ENCODE measurements around the gene DLD.
"Not testable (repeated sequence)": the region's sequence is repeated elsewhere in the genome, so short reads cannot be mapped to it uniquely, and the experiment has no call there.

Gene DLD, protein sequence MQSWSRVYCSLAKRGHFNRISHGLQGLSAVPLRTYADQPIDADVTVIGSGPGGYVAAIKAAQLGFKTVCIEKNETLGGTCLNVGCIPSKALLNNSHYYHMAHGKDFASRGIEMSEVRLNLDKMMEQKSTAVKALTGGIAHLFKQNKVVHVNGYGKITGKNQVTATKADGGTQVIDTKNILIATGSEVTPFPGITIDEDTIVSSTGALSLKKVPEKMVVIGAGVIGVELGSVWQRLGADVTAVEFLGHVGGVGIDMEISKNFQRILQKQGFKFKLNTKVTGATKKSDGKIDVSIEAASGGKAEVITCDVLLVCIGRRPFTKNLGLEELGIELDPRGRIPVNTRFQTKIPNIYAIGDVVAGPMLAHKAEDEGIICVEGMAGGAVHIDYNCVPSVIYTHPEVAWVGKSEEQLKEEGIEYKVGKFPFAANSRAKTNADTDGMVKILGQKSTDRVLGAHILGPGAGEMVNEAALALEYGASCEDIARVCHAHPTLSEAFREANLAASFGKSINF

DNA sequence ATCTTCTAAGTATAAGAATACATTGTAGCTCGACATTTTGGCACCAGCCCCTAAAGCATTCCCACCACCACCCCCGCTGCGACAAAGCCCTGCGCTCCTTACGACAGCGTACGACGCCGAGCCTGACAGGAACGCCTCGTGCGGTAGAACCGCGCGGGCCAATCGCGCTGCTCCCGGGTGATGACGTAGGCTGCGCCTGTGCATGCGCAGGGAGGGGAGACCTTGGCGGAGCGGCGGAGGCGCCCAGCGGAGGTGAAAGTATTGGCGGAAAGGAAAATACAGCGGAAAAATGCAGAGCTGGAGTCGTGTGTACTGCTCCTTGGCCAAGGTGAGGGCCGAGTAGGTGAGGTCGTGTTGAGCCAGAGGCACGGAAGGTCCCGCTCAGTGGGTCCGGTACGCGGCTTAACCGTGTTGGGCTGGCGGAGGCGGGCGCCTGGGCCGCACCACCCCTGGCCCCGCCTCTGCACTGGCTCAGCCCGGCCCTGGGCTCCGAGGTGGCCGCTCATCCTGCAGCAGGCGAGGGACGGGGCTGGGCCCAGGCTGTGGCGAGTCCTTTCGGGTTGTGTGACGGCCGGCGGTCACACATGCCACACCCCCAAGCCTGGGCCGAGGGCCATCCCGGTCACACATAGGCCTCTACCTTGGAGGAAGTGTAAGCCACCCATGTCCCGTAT lies at the start of gene DLD:
DLD (plus strand) TSS at position 222 of the 674 bp plus-strand sequence; CDS start at position 290, 68 bp downstream.
- peak; percentile 93 to 94 for DNase-seq

DNA sequence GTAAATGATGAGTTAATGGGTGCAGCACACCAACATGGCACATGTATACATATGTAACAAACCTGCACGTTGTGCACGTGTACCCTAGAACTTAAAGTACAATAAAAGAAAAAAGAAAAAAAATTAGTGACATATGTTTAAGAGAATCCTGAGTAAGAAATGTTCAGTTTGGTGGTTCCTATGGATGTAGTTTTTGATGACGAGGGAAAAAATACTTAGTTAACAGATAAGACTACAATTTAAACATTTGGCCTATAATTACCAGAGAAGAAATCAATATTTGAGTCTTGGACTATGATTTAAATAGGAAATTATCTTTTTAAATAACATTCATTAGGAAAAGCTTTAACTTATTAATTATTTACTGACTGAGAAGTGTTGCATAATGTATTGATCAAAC lies 48.8 kb upstream of the DLD start:
- DNase-seq, result no peak

DNA sequence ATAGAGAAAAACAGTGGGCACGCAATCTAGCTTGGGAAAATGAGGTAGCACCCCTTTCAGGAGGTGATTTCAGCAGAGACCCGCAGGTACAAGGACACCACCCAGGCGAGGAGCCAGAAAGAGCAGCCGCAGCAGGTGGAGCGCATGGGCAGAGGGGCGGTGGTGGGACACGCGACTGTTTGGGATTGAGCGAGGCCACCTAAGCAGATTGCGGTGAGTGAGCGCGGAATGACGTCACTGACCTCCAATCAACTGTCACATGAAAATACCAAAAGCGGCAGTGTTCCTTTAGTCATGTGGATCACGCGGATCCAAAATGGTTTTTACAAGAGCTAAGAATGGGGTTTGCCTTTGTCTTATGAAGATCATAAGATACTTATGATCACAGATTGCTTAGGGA lies 47.8 kb upstream of the DLD start:
- no peak for DNase-seq

DNA sequence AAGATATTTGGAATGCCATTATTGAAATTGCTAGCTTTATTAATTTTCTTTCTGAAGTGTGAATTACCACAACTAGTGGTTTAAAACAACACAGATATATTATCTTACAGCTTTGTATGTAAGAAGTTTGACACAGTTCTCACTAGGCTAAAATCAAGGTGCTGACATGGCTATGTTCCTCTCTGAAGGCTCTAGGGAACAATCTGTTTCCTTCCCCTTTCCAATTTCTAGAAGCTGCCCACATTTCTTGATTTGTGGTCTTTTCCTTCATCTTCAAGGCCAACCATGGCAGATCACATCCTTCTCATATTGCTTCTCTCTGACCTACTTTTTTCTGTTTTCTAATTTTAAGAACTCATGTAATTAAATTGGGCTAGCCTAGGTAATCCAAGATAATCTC lies 44.7 kb upstream of the DLD start:
- DNase-seq, result no peak

DNA sequence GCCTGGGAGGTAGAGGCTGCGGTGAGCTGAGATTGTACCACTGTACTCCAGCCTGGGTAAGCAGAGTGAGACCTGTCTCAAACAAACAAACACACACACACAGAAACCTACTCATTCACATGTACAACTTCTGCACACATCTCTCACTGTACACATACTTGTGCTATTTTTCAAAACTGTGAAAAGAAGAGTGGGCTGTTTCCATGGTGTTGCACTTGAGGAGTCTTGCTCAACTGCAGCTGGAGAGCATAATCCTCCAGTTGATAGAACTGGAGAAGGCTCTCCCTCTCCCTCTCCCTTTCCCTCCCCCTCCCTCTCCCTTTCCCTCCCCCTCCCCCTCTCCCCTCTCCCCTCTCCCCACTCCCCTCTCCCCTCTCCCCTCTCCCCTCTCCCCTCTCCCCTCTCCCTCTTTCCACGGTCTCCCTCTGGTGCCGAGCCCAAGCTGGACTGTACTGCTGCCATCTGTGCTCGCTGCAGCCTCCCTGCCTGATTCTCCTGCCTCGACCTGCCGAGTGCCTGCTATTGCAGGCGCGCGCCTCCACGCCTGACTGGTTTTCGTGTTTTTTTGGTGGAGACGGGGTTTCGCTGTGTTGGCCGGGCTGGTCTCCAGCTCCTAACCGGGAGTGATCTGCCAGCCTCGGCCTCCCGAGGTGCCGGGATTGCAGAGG lies 43.7 kb upstream of the DLD start:
- no peak for DNase-seq

DNA sequence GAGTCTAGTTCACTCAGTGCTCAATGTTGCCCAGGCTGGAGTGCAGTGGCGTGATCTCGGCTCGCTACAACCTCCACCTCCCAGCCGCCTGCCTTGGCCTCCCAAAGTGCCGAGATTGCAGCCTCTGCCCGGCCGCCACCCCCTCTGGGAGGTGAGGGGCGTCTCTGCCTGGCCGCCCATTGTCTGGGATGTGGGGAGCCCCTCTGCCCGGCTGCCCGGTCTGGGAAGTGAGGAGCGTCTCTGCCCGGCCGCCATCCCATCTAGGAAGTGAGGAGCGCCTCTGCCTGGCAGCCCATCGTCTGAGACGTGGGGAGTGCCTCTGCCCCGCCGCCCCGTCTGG lies 43.2 kb upstream of the DLD start:
- DNase-seq, result not testable (repeated sequence)

DNA sequence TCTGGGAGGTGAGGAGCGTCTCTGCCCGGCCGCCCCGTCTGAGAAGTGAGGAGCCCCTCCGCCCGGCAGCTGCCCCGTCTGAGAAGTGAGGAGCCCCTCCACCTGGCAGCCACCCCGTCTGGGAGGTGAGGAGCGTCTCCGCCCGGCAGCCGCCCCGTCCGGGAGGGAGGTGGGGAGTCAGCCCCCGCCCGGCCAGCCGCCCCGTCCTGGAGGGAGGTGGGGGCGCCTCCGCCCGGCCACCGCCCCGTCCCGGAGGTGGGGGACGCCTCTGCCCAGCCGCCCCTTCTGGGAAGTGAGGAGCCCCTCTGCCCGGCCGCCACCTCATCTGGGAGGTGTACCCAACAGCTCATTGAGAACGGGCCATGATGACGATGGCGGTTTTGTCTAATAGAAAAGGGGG lies 42.8 kb upstream of the DLD start:
- DNase-seq, result not testable (repeated sequence)

DNA sequence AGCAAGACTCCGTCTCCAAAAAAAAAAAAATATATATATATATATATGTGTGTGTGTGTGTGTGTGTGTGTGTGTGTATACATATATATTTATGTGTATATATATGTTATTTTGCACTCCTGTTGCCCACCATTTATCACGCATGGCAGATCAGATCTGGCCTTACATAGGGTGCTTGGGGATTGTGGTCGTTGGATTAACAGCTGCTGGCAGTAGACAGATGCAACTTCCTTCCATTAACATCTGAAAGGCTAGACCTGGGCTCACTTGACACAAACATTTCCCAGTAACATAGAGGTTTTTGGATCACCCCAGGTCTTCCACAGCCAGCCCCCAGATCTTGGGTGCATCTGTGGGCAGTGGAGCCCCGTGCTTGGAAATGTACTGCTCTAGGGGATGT lies 40.8 kb upstream of the DLD start:
- DNase-seq, result no peak

DNA sequence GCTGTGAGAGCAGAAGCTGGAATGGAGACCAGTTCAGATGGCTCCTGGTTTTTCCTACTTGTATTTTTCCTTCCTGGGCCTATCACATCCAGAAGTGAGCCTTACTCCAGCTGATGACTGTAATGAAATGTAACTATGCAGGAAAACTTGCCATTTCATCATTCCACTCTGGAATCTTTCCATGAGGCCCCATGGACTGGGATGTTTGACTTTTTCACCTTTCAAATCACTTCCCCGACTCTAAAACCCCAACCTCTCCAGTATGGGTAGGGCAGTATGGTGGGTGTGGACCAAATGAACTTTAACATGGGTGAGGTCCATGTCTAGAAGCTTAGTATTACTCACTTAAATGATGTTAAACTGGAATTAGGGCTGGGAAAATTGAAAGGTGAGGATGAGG lies 40.3 kb upstream of the DLD start:
- no peak for DNase-seq

DNA sequence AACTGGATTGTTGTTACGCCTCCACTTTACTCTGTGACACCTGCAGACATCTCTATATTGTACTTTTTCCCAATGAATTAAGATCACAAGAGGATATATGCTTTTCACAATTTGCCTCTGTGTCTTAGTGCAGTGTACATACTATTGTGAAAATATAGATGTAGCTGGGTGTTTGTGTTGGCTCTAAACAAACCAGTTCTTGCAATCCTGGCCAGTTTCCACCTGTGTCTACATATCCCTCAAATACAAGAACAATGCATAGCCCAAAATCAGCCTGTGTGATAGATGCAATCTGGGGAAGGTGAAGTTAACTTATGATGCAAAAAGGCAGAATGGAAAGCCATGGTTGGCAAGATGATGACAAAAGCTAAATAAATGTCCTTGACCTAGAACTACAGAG lies 36.5 kb upstream of the DLD start:
- DNase-seq, result no peak

DNA sequence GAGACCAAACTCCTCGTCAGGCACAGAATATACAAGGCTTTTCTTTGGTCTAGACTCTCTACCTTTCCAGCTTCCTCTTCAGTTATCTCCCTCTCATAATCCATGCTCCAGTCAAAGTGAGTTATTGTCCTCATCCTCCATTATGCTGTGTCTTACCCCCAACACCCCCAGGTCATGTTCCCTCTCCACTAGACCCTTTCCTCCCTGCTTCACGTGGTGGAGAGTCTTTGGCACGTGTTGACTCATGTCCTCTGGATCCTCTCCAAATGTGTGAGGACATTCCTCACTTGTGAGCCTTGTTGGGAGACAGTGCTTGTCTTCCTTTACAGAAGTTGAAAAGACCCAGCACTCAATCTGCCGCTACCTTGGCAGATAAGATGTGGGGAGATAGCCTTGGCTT lies 36.0 kb upstream of the DLD start:
- DNase-seq, result no peak

DNA sequence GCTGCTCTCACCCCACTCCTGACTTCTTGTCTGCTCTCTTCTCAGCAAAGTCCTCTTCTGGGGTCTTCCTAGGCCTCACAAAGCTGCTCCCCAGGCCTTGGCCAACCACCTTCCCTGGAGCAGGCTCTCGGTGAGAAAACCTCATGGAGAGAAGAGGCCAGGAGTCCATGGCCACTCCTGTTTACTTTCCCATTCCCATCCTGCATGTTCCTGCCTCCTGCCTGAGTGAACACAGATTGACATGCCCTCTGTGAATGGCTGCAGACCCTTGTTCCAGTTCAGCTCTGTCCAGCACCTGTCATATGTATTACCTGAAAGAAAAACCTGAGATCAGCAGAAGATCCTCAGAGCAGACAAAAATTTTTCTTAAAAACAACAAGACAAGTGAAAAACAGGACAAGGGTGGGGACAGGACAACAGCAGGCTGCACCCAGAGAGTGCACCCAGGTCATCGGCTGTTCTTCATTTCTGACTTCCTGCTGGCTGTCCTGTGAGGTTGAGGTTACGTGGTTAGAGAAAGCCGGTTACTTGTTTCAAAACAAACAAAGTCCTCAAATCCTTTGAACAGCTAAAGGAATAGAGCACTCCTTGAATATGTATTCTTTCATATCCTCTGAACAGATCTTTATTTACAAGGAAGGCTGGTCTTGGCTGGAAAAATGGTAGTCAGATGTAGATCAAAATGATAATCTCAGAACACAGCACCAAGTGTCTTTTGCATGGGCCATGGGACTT lies 34.0 kb upstream of the DLD start:
- DNase-seq, result peak in 1 of 2 donors; percentile 14

DNA sequence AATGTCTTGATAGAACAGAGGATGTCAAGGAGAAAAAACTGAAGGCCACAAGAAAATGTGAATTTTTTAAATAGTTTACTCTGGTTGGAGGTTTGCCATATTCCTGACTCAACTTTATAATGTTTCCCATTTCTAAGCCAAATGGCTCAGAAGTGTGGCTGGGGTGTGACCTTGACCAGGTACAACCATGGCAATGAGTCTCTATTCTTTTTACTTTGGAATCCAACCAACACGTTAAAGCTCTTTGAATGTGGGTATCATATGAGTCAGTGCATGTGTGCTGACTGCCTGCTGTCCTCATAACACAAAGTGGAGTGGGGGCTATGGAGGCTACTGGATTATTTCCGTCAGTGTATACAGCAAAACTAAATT lies 33.5 kb upstream of the DLD start:
- DNase-seq, result no peak

DNA sequence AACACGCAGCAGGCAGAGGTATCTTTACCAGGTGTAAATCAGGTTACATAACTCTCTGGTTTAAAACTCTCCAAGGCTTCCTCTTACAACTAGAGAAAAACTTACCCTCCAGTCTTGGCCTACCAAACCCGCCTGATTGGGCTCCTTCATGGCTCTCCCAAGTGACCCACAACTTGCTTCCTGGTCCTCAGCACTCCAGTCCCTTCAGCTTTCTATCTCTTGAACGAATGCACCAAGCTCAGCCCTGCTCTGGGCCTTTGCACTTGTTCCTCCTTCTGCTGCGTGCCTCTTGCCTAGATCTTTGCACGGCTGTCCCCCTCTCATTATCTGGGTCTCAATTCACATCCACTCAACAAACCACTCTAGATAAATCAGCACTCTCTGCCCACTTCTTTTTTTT lies 32.7 kb upstream of the DLD start:
- no peak for DNase-seq

DNA sequence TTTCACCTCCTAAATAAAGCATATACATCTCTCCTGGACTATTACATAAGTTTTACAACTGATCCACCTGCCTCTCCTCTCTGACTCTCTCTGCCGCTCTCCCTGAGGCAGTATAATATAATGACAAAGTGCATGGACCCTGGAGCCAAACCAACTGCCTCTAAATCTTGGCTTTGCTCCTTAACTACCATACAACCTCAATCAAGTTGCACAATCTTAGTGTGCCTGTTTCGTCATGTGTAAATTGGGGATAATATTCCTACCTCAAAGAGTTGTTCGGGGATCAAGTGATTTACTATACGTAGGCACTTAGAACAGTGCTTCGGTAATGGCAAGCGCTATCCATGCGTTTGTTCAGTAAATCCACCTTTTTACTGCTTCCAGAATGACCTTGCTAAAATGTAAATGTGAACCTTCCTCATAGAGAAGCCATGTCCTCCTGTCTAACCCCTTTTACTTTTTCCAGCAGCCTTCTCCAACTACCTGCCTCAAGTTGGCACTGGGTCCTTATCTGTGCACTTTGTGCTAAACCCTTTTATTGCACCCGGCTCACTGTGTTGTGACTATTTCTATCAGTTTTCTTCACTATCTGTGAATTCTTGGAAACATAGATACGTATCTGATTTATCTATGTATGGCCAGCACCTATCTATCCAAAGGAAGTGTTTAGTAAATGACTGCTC lies 30.6 kb upstream of the DLD start:
- no peak for DNase-seq

DNA sequence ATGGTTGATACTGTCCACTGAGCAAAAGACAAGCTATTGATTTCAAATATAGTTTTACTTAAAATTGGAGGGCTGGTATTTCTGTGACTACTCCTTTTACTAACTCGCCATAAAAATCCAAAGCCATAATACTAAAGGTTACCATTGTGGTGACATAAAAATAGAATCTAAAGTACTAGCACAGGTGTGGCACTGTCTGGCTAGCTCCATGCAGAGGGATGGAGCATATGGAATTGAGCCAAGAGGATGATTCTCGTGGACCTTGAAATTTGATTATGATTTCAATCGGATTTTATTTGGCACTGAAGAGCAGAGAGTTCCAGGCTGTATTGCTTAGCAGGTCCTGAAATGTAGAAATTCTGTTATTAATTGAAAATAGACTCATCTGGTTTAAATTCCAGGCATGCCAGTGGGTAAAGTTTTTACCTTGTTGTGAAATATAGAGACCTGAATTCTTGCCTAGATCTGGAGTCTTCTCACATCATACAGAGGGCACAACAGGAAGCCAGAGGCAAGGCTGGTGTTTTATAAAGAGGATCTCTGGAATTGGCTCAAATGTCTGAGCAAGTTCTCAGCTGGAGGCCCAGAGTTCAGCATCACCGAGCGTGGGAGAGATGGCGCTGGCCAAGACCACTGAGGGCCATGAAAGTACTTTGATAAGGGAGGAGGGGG lies 29.9 kb upstream of the DLD start:
- no peak for DNase-seq

DNA sequence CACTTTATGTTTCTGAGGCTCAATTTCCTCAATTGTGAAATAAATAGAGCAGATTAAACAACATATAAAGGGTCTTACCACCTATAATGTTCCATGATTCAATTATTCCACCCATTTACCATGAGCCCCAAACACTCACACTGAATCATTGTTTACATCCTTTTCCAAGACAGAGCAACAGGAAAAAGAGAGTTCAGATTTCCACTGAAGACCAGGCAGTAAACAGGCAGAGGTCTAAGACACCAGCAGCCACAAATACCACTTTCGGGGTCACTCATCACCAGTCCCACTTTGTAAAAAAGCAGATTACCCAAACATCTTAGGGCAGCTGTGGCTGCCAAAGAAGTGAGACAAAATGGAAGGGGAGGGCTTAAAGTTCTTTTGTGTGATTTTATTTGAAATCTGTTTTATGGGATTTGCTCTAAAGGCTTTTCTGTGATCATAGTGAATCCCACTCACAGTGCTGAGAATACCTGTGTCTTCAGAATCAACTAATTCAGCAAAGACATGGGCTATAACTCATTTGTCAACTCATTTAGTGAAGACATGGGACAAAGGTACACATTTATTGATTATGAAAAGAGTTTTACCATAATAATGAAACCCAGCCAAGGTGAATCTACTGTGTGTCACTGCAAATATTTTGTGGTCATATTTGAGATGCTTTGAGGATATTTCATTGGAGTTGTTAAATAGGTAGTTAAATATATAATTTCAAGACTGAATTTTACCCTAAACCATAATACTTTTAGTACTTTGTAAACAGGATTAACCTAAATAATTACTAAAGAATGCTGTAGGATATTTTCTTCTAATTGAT lies 24.8 kb upstream of the DLD start:
- DNase-seq, result peak in 1 of 2 donors; percentile 15

DNA sequence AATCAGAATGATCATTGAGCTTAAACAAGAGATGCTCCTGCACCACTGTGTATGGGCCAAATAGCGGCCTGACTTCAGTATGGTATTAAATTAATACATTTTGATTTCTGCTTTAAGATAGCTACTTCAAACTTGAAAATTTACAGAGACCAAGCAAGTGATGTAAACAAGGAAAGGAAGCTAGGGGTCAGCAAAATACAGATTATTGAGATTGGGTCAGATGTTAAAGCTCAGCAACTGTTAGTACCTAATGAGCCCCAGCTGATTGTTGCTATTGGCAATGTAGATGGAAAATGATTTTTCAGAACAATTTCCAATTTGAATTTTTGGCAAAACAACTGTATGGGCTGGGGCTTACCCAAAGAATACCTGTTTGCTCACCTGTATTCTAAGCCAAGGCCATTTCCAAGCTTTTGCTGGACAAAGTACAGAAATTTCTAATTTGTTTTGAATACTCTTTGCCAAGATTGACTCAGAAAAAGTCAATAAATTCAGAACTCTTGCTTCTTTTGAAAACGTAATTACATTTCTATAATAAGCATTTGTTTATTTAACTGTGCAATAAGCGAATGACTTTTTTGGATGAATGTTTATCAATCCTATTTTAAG lies 23.0 kb upstream of the DLD start:
- DNase-seq, result no peak

DNA sequence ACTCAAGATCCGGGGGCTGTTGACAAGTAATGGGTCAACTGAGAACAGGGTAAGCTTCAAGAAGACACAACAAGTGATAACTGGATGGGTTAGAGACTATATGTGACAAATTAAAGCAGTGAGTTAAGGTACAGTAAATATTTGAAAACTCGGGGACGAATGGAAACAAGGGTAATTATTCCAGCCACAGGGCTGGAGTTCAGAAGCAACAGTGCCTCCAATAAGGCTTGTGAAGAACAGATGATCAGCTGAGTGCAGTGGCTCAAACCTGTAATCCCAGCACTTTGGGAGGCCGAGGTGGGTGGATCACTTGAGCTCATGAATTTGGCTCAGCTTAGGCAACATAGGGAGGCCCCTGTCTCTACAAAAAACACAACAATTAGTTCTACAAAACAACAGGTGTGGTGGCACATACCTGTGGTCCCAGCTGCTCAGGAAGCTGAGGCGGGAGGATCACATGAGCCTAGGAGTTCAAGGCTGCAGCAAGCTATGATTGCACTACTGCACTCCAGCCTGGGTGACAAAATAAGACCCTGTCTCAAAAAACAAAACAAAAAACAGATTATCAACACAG lies 20.5 kb upstream of the DLD start:
- DNase-seq, result no peak

DNA sequence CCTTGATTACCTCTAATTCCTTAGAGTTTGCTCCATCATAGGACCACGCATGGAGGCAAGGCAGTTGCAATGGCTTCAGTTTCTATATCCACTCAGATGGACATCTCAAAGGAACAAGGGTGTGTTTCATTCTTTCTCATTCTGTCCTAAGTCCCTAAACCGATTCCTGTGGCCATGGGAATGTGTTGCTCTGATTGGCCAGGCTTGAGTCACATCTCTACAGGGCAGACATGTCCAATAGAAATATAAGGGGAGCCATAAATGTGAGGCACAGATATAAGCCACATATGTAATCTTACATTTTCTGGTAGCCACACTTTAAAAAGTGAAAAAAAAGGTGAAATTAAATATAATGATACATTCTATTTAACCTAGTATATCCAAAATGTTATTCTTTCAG lies 16.9 kb upstream of the DLD start:
- DNase-seq, result no peak
